GM03348 (cell line): ENCODE data around the gene CMKLR1.

ENCODE experiments used
- DNase-seq: peaks from one replicate; pipeline ENCODE4 v3.0.0; 2012; ENCODE audit warnings: low spot score

CMKLR1 gene

DNA sequence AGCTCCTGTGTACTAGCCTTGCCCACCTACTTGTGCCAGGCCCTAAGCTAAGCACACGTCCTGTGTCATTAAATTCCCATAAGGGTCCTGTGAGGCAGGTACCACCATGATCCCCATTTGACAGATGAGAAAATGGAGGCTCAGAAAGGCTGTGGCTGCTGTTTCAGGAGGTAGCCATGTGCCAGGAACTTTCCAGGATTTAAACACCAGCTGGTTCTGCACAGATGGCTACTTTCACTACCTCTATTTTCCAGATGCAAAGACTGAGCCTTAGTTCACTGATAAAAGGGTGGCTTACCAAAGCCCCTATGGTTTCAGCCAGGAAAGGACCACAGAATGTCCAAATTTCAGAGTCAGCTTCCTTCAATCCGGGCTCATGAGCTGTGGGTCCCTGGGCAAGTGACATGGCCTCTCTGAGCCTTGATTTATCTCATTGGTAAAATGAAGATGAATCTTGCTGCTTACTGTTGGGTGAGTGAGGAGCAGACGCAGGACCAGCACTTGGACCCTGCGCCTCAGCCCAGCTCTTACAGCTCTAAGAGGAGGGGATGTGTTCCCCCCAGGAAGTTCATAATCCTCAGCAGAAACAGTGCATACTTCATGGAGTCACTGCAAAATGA, 23.5 kb downstream of the CMKLR1 start:
- no peak for DNase-seq

DNA sequence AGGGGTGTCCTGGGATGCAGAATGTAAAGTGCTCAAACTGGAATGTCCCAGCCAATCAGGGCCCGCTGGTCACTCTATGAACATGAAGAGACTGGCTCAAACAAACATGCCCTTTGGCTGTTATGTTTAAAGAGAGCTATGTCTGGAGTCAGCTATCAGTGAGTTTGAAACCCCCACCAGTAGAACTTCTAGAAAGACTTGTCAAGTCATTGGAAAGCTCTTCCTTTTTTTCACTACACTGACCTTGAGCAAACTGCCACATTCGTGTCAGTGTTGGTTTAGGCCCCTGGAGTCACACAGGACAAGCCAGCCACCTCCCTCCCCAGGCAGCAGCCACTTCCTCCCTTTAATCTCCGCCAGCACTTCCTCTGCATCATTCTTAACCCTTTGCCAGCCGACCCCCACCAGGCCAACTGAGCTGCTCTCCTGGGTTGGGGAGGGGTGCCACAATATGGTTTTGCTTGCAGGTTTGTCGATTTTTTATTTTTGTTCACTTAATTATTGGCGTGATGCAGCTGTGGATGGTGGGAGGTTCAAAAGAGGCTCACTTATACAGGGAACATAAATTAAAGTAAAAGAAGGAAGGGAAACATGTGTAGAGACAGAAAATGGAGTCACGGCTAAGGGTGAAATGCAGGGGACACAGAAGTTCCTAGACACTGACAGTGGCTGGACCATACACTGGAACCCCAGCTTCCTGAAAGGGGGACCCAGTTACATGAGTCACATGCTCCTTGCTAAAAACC, 25.3 kb downstream of the CMKLR1 start:
- no peak for DNase-seq

DNA sequence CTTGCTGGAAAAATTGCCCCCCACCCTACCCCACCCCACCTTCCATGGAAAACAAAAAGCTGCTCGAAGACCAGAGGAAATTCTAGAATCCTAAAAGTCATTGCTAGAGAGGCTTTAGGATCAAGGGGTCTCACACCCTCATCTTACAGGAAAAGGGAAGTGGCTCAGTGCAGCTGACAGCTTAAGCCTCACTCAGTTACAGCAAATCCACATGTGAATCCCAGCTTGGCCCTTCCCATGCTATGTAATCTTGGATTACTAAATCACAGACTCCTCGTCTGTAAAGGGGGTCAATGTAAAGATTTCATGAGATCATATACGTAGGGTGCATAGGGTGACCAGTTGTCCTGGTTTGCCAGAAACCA, 25.9 kb downstream of the CMKLR1 start:
- DNase-seq: no peak

DNA sequence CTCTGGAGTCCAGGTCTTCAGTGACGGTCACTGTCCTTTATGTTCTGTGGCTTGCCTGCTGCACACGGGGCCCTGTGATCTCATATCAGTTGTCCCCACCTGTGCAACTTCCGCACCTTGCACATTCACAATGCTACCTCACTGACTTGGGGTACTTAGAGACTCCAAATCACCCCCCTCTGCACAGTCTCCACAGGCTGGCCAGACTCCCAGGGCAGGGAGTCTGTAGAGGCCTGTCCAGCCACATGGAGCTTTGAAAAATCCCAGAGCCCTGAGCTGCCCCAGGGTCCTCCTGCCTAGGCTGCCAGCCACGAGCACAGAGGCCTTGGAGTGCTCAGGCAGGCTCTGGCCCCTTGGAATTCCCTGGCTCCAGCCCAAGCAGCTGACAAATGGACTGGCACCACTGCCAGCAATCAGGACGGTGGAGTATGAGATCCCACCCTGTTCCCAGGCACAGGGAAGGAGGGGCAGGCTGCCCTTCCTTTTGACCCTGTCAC, 26.4 kb downstream of the CMKLR1 start:
- no peak for DNase-seq

DNA sequence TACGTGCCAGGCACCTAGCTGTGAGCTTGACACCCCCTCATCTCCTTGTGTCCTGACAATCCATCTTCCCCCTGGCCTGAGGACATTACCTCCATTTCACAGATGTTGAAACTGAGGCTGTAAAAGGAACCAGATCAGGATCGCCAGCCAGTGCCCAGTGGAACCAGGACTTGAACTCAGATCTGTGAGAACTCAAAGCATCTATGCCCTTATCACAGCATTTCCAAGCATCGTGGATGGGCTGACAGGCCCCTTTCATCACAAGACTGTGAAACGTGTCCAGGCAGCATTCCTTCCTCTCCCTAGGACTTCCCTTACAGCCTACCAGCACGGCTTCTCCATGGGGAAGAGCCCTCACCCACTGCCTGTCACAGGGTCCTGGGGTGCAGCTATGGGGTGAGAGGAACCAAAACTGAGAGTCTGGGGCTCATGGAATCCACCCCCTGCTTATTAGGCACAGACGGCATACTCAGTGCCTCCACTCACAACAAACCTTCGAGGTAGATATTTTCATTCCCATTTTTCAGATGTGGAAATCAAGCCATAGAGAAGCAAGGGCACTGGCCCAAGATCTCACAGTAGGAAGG, 26.9 kb downstream of the CMKLR1 start:
- DNase-seq: no peak

DNA sequence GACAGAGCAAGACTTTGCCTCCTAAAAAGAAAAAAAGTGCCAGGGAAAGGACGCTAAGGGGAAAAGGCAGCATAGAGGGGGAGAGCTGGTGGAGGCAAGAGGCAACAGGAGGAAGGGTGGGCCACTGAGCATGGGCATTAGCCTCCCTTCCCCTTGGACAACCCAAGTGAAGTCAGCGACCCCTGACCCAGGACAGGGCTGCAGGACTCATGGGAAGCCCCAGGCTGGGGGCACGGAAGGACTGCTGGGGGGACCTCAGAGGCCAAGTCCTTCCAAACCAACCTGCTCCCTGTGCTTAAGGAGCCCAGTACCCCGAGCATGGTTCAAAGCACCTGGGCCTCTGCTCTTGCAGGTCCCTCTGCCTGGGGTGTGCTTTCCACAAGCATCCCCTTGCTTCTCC, 27.5 kb downstream of the CMKLR1 start:
- DNase-seq: no peak

DNA sequence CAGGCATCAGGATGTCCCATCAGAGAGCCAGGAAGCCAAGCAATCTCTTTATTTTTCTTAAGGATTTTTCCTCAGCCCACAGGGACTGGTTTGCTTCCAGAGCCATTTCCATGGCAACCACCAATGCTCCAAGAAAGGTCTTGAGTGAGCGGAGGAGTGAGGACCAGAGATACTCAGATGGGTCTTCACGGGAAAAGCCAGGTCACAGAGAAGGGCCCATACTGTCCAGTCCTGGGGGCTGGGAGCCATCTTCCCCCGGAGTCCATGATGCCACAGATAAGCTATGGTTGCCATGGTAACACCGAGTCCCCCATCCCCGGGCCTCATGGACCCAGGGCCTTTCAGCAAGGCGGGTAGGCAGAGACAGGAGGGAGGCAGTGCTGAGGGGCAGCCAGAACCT, 28.6 kb downstream of the CMKLR1 start:
- no peak for DNase-seq

DNA sequence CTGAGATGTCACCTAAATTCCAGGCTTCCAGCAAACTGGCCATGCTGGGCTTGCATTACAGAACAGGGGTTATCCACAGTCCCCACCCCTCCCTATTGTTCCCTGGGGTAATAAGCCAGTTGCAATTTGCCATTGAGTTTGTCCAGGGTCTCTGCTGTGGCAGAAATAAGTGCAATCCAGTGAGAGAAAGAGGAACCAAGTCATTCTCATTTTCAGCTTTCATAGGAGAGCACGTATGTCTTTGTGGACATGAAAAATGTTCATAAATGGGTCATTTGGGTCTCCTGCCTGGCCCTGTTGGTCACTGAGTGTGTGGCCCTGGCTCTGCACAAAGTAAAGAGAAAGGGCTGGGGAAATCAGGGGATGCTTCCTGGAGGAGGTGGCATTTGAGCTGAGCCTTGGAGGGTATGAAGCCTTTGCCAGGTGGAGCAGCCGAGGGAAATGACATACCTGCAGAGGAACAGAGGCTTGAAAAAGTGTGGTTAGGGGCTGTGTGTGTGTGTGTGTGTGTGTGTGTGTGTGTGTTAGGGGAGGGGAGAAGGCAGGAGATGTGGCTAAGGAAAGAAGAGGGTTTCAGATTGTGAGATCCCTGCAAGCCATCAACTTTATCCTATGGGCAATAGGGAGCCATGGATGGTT, 29.3 kb downstream of the CMKLR1 start:
- DNase-seq: no peak

DNA sequence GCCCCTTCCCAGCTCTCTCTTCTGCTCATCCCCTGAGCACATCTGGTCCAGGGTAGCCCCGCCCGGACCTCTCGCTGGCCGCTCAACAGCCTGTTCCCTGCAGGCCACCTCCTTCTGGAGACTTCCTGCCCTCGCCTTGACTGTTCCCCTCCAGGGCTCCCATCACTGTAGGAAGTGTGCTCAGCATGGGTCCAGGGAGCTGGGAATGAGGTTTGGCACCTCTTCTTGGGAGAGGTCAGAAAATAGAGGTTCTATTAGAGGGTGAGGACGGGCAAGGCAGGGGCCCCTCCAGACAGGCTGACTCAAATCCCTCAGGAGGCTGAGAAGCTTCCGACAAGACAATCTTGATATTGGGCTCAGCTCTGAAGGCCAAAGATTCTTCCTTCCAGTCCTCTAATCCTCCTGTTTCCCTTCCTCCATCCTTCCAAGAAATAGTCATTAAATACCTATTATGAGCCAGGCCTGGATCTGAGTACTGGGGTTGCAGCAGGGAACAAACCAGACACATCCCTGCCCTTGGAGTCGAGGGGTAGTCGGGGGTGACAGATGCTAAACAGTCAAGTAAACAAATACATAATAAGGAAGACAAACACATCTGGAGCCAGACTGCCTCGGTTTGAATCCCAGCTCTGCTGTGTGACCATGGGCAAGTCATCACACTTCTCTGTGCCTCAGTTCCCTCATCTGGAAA, 30.6 kb downstream of the CMKLR1 start:
- DNase-seq: peak; percentile 20

DNA sequence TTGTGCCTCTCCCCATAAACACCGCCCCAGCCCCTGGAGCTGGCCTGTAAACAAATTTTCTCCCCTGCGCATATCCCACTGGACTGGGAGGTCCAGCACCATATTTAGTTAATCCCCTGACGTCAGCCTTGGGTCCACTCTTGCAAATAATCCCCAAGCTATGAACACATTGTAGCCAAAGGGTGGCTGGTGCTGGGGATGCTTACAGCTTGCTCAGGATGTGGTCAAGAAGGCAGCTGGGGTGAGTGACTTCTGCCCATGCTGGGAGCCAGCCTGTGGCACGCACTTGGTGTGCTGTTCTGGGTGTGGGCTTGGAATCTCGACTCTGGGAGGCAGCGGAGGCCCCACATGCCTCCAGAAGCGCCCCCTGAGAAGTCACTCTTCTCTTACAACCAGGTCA, 32.1 kb downstream of the CMKLR1 start:
- peak; percentile 43 for DNase-seq

DNA sequence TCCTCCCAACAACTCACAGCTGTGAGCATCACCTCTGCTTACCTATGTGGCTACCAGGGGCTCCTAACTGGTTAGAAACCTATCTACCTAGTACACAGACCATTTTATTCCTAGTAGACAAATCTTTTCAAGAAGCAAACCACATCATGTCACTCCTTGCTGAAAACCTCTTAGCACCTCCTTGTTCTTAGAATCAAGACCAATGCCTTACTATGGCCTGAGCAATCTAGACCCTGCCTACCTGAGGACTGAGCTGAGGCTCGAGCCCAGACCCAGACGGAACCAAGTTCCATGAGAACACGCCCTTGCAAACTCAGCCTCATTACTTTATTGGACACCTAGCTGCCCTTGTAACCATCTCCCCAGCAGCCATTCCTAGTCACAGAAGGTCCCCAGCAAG, 32.6 kb downstream of the CMKLR1 start:
- DNase-seq: no peak

DNA sequence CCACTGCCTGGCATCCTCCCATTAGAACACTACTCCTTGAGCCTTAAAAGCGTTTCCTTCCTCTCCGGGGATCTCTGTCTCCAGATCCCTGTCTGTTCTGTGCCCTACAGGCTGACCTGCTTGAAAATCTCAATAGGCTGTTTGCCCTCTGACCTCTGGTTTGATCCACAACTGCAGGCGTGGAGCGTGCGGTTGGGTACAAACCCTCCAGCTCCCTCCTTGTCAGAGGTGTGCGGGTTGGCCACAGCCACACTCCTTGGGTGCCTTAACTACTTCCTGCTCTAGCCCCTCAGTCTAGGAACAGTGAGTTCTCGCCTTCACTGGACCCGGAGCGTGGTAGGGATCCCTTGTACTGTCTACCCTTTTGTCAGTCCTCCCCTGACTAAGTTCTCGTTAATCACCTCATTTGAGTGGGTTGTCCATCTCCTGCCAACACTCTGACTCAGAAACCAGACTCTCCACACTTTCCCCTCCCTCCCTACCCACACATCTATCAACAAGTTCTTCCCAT, 33.1 kb downstream of the CMKLR1 start:
- DNase-seq: peak; percentile 75

DNA sequence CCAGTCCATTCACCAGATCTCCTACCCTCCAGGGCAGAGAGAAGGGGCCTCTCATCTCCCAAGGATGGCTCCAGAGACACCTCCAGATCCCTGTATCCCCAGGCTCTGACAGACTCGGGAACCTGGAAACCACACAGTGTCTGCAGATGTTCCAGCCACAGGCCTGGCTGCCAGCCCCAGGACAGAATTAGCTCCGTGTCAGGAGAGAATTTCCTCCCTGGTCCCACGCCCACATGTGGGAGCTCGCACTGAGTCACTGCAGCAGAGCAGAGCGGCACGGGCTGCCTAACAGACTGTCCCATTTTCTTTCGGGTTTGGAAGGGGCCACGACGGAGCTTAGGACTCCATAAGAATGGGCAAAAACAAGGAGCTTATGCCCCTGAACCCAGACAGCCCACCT, 33.6 kb downstream of the CMKLR1 start:
- peak; percentile 93 for DNase-seq

DNA sequence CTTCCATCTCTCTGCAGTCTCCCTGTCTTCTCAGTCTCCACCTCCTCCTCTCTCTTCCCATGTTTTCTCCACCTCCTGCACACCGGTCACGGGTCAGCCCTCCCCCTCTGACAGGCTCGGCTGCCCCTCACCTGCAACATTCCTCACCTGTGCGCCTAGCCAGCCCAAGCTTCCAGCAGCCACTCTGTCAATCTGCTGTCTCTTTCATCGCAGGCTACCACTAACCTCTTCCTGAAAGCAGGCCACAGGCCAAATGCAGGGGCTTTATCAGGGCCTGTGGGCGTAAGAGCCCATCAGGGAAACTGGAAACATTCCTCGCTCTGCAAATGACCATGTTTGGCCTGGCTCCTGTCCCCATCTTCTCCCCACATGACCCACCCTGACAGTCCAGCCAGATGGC, 34.5 kb downstream of the CMKLR1 start:
- no peak for DNase-seq

DNA sequence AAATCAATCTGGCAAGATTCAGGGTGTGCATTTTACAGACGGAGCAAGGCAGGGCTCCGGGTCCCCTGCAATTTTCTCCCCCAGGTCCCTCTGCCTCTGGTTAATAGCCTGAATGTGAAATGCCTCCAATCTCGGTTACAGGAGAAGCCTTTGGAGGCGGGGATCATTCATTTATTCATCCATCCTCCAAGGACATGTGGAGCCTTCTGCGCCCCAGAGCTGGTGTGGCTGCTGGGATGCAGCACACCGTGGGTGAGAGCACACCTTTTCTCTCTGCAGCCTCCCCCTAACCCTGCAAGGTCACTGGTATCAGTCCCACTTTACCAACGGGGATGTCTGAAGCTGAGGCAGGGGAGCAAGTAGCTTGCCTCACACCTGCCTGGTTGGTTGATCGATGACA, 35.4 kb downstream of the CMKLR1 start:
- no peak for DNase-seq

DNA sequence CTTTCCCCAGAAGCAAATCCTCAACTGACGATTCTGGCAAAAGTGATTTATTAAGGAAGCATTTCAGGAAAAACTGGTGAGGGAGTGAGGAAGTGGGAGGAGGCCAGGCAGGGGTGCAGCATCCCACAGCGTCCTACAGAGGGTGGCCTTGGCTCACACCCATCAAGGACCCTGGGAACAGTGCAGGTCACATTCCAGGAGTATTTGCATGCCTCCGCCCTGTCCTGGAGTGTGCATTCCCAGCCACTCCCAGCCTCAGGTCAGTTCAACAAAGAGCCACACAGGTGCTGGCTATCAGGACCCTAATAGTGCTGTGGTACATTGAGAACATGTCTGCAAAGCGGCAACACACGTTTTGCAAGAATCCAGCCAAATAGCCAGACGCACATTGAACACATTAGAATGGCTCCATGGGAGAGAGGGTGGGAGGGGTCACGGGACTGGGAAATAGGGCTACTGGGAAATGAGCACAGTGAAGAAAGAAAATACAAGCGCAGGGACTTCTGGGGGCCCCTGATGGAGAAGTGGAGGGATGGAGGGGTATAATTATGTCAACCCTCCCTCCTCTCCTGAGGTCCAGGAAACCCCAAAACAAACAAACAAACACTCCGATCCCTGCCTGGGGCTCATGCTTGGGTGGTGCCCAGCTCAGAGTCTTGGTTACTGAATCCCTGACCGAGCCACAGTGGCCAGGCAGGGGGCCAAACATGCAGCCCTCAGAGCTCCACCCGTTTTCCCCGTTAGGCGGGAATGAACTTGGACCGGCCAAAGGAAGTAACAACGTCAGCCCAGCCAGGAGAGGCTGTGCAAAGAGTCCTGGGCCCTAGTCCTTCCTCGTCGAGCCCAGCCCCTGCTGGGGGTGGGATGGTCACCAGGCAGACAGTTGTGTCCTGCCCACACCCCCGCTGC, 36.5 kb downstream of the CMKLR1 start:
- DNase-seq: peak; percentile 58

DNA sequence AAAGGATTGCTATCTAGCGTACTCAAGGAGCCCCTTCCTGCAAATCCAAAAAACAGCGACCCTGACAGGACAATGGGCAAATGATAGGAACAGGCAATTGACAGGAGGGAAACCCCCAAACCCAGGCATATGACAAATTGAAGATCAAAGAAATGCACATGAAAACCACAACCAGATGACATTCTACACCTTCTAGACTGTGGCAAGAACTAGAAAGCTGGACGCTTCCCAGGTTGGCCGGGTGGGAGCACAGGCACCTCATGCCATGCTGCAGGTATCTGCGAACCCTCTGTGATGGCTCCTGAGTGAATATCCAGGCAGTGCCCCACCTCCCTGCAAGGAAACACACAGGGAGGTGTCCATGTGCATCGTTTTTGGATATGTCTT, 37.1 kb downstream of the CMKLR1 start:
- DNase-seq: no peak

DNA sequence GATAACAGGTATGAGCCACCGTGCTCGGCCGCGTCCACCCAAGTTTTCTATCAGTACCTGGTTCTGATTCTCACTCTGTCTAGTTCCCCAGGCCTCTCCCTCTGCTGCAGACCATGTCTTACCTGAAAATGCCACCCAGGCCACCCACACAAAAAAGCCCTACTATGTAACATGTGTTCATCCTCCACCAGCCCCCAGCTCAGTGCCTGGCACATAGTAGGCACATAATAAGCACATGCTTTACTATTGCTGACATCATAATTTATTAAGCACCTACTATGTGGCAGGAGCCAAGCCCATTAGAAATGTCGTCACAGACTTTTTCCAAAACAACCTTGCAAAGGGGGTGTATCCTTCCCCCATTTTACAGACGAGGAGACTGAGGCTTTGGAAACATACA, 37.8 kb downstream of the CMKLR1 start:
- DNase-seq: no peak

DNA sequence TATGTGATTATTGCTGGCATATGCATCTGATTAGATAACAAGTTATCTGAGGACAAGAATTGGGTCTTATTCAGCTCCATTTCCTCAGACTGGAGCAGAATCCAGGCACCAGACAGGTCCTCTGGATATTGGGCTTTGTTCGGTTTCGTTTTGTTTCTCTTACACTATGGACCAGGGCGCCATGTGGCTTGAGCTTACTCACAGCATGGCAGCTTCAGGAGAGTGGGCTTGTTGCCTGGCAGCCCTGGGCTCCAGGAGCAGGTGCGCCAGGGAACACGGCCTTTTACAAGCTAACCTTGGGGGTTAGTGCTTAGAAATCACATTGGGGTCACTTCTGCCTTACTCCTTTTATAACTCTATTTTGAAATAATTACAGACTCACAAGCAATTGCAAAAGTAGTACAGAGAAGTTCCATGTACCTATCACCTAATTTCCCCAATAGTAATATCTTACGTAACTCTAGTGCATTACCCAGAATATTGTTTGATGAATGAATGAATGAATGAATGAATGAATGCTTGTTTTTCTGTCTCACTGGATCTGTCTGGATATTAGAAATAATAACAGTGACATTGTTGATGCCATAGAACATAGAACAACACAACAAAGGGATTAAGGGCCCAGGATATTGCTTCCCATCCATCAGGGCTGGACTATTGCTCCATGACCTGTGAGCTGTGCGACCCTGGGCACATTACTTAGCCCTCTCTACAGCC, 39.0 kb downstream of the CMKLR1 start:
- no peak for DNase-seq

DNA sequence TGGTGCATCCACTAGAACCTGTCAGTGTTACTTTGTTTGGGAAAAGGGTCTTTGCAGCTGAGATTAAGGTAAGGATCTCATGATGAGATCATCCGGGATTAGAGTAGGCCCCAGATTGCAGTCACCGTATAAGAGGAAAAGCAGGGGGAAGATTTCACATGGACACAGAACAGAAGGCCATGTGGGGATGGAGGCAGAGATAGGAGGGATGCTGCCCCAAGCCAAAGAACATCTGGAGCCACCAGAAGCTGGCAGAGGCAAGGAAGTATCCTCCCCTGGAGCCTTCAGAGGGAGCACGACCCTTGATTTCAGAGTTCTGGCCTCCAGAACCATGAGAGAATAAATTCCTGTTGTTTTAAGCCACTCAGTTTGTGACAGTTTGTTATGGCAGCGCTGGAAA, 39.6 kb downstream of the CMKLR1 start:
- no peak for DNase-seq
